ENCODE data around the gene VAC14. TPM values are rescaled to one million over a fixed set of nuclear protein-coding genes. Genes with fewer than 3 reads are reported as not detected.

Gene VAC14
- total and polyA plus RNA-seq, 2 of the 8 experiments (the other 6 are each of a cell fraction or from before 2014, with no cell fraction given), result 56.0 to 108 TPM

GRCh38 chr16:70725024-70725911 is 75.7 kb downstream of the VAC14 start (continued):
- TF ChIP-seq CHD2 (IDR thresholded peaks at IDR 0.05; ENCODE audit: low read length) (no peak), ASH2L (IDR thresholded peaks at IDR 0.05; ENCODE audit: low read length) (no peak), SIRT6 (IDR thresholded peaks at IDR 0.05; ENCODE audit: low read length) (no peak), GABPA (IDR thresholded peaks at IDR 0.05; ENCODE audit: borderline replicate concordance, insufficient read depth, low read length) (no peak), CEBPB (IDR thresholded peaks at IDR 0.05; ENCODE audit: low read depth, low read length) (no peak), ATF3 (IDR thresholded peaks at IDR 0.05; ENCODE audit: insufficient read depth, low read depth, low read length) (no peak), KDM5A (IDR thresholded peaks at IDR 0.05; ENCODE audit: low read length) (no peak), SIX5 (IDR thresholded peaks at IDR 0.05; ENCODE audit: low read depth, low read length) (no peak), FOSL1 (IDR thresholded peaks at IDR 0.05; ENCODE audit: insufficient read depth, low read depth, low read length) (no peak)
